ENCODE measurements around the gene CEP83. TPM values are rescaled to one million over a fixed set of nuclear protein-coding genes. Genes with fewer than 3 reads are reported as not detected.

Gene CEP83
- total RNA-seq, 6 experiments from 2014 or later = 7.2 to 8.8 (median 7.8) TPM

DNA sequence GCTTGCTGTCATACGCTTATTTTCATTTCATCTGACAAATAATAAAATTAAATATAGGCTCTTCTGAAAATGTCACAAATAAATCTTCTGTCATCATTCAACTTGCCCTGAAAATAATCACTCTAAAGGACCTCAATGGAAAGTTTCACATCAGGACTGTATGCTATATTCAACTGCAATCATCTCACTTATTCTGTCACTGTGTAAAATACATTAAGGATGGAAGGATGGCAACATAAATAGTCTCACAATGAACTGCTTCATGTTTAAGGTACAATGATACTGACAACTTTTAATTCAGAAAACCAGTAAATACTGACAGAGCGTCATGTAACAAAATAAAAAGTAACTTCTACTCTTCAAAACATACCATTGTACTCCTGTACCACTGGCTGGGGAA lies 82.1 kb downstream of the CEP83 start:
- TF ChIP-seq, protein P1, sequence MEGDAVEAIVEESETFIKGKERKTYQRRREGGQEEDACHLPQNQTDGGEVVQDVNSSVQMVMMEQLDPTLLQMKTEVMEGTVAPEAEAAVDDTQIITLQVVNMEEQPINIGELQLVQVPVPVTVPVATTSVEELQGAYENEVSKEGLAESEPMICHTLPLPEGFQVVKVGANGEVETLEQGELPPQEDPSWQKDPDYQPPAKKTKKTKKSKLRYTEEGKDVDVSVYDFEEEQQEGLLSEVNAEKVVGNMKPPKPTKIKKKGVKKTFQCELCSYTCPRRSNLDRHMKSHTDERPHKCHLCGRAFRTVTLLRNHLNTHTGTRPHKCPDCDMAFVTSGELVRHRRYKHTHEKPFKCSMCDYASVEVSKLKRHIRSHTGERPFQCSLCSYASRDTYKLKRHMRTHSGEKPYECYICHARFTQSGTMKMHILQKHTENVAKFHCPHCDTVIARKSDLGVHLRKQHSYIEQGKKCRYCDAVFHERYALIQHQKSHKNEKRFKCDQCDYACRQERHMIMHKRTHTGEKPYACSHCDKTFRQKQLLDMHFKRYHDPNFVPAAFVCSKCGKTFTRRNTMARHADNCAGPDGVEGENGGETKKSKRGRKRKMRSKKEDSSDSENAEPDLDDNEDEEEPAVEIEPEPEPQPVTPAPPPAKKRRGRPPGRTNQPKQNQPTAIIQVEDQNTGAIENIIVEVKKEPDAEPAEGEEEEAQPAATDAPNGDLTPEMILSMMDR (IDR thresholded peaks at IDR 0.05) = no peak
- no peak for DNase-seq
- Mint-ChIP-seq H3K27ac (no peak overlapping the region), H3K9me3 (no peaks in the 10 kb centered on the region), H3K36me3 (ENCODE audit: low read depth) (no peaks in the 10 kb centered on the region; the same call in 1 of the 2 replicates), H3K4me1 (ENCODE audit: low read depth) (peaks cover 14% of the 10 kb centered on the region), H3K27me3 (ENCODE audit: insufficient read depth) (no peaks in the 10 kb centered on the region; the same call in 1 of the 2 replicates), H3K4me3 (no peak overlapping the region)

DNA sequence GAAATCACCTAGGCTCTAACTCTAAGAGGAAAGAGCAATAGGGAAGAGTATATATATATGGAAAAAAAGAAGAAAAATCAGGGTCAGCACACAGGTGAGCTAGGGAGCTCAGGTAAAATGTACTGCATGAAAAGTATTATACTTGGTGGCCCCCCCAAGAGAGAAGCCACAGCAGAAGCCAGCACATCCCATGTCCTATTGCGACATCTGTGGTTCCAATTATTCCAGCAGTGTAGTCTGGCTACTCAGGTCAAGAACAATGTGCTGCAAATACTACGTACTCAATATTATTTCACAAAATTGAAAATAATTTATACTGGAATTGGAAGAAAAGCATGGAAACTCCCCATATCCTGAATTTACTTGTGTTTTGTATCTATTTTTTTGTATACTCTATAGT lies 85.5 kb downstream of the CEP83 start:
- TF ChIP-seq, protein P1 (IDR thresholded peaks at IDR 0.05) = no peak
- DNase-seq = no peak
- Mint-ChIP-seq H3K27ac (no peak overlapping the region), H3K27me3 (ENCODE audit: insufficient read depth) (no peaks in the 10 kb centered on the region), H3K4me1 (ENCODE audit: low read depth) (no peaks in the 10 kb centered on the region), H3K4me3 (no peak overlapping the region), H3K36me3 (ENCODE audit: low read depth) (no peaks in the 10 kb centered on the region; the same call in 1 of the 2 replicates), H3K9me3 (no peaks in the 10 kb centered on the region)

DNA sequence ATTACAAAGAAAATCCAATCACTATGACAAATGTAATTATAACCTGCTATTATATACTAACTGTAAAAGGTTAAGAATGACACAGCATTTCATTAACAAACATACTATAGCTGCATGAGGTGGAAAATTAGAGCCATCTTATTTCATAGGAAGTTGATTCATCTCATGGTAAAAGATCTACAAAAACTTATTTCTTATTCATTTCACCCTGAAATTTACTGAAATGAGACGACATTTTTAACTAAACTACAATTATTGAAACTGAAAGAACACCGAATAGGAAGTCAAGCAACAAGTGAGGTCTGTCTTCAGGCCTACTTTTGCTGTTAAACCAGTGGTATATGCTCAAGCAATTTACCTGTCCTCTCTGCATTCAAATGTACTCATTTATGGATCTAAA lies 87.2 kb downstream of the CEP83 start:
- H3K27me3 Mint-ChIP-seq (ENCODE audit: insufficient read depth) = no peaks in the 10 kb centered on the region
- H3K4me1 Mint-ChIP-seq (ENCODE audit: low read depth) = peaks cover 6% of the 10 kb centered on the region; the same call in 1 of the 2 replicates
- DNase-seq = no peak
- H3K27ac Mint-ChIP-seq = no peak overlapping the region
- TF ChIP-seq, protein P1 (IDR thresholded peaks at IDR 0.05) = no peak
- H3K4me3 Mint-ChIP-seq = no peak overlapping the region
- H3K36me3 Mint-ChIP-seq (ENCODE audit: low read depth) = peaks cover 5% of the 10 kb centered on the region
- no peaks in the 10 kb centered on the region for H3K9me3 Mint-ChIP-seq

DNA sequence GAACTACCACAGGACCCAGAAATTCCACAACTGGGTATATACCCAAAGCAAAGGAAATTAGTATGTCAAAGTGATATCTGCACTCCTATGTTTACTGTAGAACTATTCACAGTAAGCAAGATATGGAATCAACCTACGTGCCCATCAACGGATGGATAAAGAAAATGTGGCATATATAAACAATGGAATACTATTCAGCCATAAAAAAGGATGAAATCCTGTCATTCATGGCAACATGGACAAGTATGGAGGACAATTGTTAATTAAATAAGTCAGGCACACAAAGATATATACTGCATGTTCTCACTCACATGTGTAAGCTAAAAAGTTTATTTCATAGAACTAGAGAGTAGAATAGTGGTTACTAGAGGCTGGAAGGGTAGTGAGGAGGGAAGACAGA lies 97.0 kb downstream of the CEP83 start:
- H3K27ac Mint-ChIP-seq = no peak overlapping the region
- H3K27me3 Mint-ChIP-seq (ENCODE audit: insufficient read depth) = no peaks in the 10 kb centered on the region; the same call in 1 of the 2 replicates
- peaks cover 30% of the 10 kb centered on the region for H3K9me3 Mint-ChIP-seq
- no peak overlapping the region for H3K4me3 Mint-ChIP-seq
- TF ChIP-seq, protein P1 (IDR thresholded peaks at IDR 0.05) = no peak
- no peak for DNase-seq
- peaks cover 2% of the 10 kb centered on the region; the same call in 1 of the 2 replicates for H3K4me1 Mint-ChIP-seq (ENCODE audit: low read depth)
- peaks cover 54% of the 10 kb centered on the region for H3K36me3 Mint-ChIP-seq (ENCODE audit: low read depth)

DNA sequence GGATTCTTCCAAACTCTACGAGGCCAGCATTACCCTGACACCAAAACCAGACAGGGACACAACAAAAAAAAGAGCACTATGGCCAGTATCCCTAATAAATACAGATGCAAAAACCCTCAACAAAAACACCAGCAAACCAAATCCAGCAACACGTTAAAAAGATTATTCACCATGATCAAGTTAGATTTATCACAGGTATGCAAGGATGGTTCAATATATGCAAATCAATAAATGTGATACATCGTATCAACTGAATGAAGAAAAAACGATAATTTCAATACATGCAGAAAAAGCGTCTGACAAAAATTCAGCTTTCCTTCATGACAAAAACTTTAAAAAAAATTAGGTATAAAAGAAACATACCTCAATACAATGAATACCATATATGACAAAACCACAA lies 99.9 kb downstream of the CEP83 start:
- no peaks in the 10 kb centered on the region for H3K4me1 Mint-ChIP-seq (ENCODE audit: low read depth)
- no peak for DNase-seq
- TF ChIP-seq, protein P1 (IDR thresholded peaks at IDR 0.05) = no peak
- H3K4me3 Mint-ChIP-seq = no peak overlapping the region
- no peaks in the 10 kb centered on the region; the same call in none of the 2 replicates for H3K27me3 Mint-ChIP-seq (ENCODE audit: insufficient read depth)
- H3K9me3 Mint-ChIP-seq = peaks cover 35% of the 10 kb centered on the region
- peaks cover 70% of the 10 kb centered on the region for H3K36me3 Mint-ChIP-seq (ENCODE audit: low read depth)
- no peak overlapping the region for H3K27ac Mint-ChIP-seq

DNA sequence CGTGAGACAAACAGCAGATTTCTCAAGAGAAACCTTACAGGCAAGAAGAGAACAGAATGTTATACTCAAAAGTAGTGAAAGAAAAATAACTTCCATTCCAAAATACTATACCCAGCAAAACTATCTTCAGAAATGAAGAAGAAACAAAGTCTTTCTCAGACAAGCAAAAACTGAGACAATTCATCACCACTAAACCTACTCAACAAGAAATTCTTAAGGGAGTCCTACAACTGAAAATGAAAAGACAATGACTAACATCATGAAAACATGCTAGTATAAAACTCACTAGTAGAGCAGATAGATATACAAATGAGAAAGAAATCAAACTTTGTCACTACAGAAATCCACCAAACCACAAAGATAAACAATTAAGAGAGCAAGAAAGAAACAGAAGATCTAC lies 106.5 kb downstream of the CEP83 start:
- peaks cover 64% of the 10 kb centered on the region for H3K9me3 Mint-ChIP-seq

More for the DNA sequence above, 106.5 kb downstream of the CEP83 start:
- H3K4me1 Mint-ChIP-seq (ENCODE audit: low read depth) = no peaks in the 10 kb centered on the region
- TF ChIP-seq, protein P1 (IDR thresholded peaks at IDR 0.05) = no peak
- no peaks in the 10 kb centered on the region; the same call in 1 of the 2 replicates for H3K27me3 Mint-ChIP-seq (ENCODE audit: insufficient read depth)
- no peak overlapping the region for H3K27ac Mint-ChIP-seq
- DNase-seq = no peak
- peaks cover 89% of the 10 kb centered on the region for H3K36me3 Mint-ChIP-seq (ENCODE audit: low read depth)
- no peak overlapping the region for H3K4me3 Mint-ChIP-seq

Data from HFFc6 (cell line).